ENCODE results near the gene SHISA4.

GRCh38 chr1:201840490-201840889 is 48.2 kb upstream of the SHISA4 start:
- TF ChIP-seq, protein P1, sequence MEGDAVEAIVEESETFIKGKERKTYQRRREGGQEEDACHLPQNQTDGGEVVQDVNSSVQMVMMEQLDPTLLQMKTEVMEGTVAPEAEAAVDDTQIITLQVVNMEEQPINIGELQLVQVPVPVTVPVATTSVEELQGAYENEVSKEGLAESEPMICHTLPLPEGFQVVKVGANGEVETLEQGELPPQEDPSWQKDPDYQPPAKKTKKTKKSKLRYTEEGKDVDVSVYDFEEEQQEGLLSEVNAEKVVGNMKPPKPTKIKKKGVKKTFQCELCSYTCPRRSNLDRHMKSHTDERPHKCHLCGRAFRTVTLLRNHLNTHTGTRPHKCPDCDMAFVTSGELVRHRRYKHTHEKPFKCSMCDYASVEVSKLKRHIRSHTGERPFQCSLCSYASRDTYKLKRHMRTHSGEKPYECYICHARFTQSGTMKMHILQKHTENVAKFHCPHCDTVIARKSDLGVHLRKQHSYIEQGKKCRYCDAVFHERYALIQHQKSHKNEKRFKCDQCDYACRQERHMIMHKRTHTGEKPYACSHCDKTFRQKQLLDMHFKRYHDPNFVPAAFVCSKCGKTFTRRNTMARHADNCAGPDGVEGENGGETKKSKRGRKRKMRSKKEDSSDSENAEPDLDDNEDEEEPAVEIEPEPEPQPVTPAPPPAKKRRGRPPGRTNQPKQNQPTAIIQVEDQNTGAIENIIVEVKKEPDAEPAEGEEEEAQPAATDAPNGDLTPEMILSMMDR (IDR thresholded peaks at IDR 0.05; ENCODE audit: borderline replicate concordance, extremely low read depth, low read length, poor library complexity, severe bottlenecking), result no peak
- TF ChIP-seq EZH2 (IDR thresholded peaks at IDR 0.05; ENCODE audit: borderline replicate concordance, low read depth, low read length, severe bottlenecking), result no peak

Measured in DND-41 (cell line).